Measurements from ENCODE around the gene EFCAB6.

GRCh38 chr22:43800970-43801369 lies 11.1 kb downstream of the EFCAB6 start:
- TF ChIP-seq CSRNP3 (CRISPR knock-in tag; IDR thresholded peaks at IDR 0.05) (no peak), ZFP3 (CRISPR knock-in tag; IDR thresholded peaks at IDR 0.05) (no peak), ARNTL (CRISPR knock-in tag; IDR thresholded peaks at IDR 0.05; ENCODE audit: borderline replicate concordance, low read depth) (no peak), PATZ1 (CRISPR knock-in tag; IDR thresholded peaks at IDR 0.05; ENCODE audit: borderline replicate concordance) (no peak), ESRRG (CRISPR knock-in tag; IDR thresholded peaks at IDR 0.05) (no peak), RARB (CRISPR knock-in tag; IDR thresholded peaks at IDR 0.05) (no peak), ISL1 (CRISPR knock-in tag; IDR thresholded peaks at IDR 0.05) (no peak), TOX (CRISPR knock-in tag; IDR thresholded peaks at IDR 0.05; ENCODE audit: borderline replicate concordance) (no peak)
- TF ChIP-seq, protein P1, sequence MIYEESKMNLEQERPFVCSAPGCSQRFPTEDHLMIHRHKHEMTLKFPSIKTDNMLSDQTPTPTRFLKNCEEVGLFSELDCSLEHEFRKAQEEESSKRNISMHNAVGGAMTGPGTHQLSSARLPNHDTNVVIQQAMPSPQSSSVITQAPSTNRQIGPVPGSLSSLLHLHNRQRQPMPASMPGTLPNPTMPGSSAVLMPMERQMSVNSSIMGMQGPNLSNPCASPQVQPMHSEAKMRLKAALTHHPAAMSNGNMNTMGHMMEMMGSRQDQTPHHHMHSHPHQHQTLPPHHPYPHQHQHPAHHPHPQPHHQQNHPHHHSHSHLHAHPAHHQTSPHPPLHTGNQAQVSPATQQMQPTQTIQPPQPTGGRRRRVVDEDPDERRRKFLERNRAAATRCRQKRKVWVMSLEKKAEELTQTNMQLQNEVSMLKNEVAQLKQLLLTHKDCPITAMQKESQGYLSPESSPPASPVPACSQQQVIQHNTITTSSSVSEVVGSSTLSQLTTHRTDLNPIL (CRISPR knock-in tag; IDR thresholded peaks at IDR 0.05; ENCODE audit: low read depth), result no peak

Data from SK-N-SH treated with all-trans-retinoic acid at 6 μM for 48 hours (cell line).